Glomerular endothelial cell (primary cell): ENCODE results near the gene CFAP20. TPM values are rescaled to one million over a fixed set of nuclear protein-coding genes. Genes with fewer than 3 reads are reported as not detected.

Experiments
- DNase-seq: peaks from one replicate; pipeline ENCODE4 v3.0.0-alpha.2; 2011; ENCODE audit warnings: low read depth, low spot score; ENCODE audit errors: extremely low read depth
- total RNA-seq: library from RNA; depleted of rRNA; stranded (reverse); fragments of >200 nt; gene quantifications from 2 replicates; pipeline ENCODE4 v1.2.3, GENCODE V29; 2015

The CFAP20 gene
- total RNA-seq, 1 donor from 2014 or later = 71.5 TPM

DNA sequence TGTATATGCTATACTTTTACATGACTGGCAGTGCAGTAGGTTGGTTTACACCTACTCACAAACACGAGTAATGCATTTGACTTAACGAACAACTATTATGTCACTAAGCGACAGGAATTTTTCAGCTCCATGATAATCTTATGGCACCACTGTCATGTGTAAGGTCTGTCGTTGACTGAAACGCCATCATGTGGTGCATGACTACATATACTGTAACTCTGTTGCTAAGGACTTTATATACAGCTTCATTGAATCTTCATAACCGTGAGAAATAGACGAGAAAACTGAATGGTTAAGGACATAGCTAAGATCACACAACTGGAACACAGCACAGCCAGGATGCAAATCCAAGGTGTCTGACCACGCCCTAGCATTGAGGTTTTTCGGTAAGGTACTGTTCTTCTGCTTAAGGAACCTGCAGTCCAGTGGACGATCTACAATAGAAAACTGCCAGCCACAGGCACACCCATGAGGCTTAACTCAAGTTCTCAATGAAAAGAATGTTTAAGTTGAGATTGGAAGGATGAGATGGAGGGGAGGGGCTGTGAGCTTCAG, 3.3 kb downstream of the CFAP20 start:
- DNase-seq = no peak

DNA sequence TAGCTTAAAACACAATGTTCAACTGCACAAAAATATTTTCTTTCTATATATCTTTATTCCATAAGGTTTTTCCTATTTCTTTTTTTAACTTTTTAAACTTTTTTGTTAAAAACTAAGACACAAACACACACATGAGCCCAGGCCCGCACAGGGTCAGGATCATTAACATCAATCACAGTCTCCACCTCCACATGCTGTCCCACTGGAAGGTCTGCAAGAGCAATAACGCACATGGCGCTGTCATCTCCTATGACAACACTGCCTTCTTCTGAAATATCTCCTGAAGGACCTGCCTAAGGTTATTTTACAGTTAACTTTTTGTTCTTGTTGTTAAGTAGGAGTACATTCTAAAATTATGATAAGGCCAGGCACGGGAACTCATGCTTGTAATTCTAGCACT, 4.1 kb downstream of the CFAP20 start:
- no peak for DNase-seq

GRCh38 chr16:58124601-58124915, 4.6 kb downstream of the CFAP20 start:
- no peak for DNase-seq

DNA sequence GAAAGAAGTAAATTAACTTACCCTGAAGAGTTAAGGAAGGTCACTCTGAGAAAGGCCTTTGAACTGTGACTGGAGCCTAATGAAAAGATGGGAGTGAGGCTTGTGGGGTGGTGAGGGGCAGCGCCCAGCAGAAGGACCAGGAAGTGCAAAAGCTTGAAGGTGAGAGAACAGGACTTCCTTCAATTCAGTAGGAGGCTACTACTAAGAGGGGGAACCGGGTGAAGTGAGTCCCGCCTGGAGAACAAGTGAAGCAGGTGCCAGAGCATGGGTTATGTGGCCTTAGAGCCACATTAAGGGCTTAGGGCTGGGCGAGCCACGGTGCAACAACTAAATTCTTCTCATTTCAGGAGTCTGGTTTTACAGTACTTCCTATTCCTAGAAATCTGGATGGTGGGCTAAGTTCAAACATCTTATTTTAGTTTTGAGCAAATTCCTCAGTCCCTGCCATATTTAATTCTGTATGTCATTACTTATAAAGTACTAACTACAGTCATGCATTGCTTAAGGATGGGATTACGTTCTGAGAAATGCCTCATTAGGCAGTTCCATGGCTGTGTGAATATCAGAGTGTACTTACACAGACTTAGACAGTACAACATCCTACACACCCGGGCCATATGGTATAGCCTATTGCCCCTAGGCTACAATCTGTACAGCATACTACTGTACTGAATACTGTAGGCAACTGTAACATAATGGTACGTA, 5.1 kb downstream of the CFAP20 start:
- no peak for DNase-seq

- DNase-seq = no peak
Observed at GRCh38 chr16:58121132-58121531, 8.0 kb downstream of the CFAP20 start.

DNA sequence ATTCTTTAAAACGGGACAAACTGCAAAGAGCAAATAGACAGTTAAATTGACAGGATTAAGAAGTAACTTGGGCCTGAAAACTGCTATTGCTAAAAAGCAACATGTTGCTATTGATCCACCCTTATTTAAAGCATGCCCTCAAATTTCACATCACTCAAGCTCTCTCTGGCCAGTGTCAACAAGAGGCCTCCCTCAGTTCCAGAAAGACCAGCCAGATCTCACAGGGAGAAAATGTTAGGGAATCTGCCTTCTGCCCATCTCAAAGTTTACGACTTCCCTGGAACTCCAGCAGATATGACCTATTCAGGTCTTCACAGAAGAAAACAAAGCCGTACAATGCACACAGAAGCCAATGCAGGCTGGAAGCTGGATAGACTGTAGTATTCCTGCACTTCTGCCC, 8.9 kb downstream of the CFAP20 start:
- no peak for DNase-seq

GRCh38 chr16:58119509-58119845, 9.7 kb downstream of the CFAP20 start:
- no peak for DNase-seq

DNA sequence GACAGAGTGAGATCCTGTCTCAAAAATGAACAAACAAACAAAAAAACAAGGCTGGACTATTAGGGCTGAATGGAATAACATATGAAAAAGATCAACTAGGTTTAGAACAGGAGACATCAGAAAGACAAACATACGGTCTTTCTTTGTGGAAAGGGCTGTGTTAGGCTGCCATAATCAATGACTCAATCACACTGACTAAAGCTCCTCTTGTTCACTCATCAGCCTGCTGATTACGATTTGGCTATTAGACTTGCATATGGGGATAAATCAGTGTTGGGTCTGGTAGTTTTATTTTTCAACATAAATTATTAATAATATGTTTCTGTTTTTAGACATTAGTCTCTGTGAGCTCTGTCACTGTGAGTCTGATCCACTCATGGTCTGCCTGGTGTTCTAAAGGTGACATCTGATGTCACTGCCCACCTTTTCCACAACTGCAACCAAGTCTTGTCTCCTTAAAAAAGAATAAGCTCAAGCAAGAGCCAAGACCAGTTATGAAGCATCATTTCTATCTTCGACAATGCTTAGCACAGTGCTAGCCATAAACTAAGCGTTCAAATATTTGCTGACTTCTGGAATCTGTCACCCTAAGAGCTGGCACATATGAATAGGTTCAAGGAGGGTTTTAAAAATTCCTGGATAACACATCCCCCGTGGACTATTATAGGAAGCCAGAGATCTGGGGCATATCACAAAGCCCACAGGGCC, 10.2 kb downstream of the CFAP20 start:
- no peak for DNase-seq

- DNase-seq = no peak
Observed at GRCh38 chr16:58116529-58116928, 12.7 kb downstream of the CFAP20 start.

GRCh38 chr16:58116081-58116480, 13.1 kb downstream of the CFAP20 start:
- DNase-seq = no peak

DNA sequence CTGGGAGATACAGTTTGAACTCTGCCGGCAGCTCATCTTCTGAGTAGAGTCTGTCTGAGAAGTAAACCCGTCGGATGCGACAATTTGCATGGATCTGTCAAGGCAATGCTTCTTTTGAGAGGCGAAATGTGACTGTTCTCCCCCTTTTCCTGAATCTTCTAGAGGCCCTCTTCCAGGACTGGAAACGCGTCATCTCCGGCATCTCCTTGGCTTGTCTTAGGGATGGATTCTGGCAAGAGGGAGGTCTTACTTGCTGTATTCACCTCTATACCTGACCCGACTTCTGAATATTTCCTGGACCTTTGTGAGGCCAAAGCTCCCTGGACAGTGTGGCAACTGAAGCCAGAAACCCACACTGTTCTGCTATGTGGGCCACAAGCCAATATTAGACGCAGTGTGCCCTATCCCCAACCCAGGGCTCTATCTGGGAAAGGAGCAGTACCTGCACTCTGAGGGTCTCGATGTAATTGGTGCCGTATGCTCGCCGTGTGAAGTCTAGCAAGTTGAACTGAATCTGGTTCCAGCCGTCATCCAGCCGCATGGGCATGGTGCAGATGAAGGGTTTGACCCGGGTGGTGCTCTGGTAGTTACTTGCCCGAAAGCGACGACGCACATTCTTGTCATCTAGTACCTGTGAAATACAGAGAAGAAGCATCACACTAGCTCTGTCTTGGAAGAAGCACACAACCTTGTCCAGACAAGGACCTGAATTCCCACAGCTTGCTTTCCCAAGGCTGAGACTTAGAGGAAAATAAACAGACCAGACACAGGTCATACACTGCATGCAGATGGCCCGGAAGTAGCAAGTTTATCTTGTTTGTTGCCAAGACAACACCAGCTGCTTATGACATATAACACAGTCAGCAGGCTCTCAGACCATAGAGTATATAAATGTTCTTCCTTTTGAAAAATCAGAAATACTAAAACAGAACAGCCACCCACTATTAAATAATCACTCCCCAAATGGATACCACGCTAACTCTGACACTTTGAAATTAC, 14.1 kb downstream of the CFAP20 start:
- no peak for DNase-seq

DNA sequence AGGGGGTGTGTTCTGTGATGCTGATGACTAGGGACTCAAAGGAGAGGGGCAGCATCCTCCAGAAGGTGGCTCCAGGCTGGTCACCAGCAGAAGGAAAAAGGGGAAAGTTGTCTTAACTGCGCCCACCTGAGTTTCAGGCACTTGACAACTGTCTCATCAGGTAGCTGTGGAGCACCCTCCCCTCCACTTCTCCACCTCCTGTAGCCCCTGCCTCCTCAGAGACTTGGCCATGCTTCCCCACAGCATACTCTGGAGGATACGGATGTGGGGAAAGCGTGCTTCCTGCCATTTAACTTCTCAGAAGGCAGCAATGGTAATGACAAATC, 17.9 kb downstream of the CFAP20 start:
- DNase-seq = no peak

- no peak for DNase-seq
Observed at GRCh38 chr16:58110571-58111301, 18.4 kb downstream of the CFAP20 start.

GRCh38 chr16:58109881-58110280, 19.3 kb downstream of the CFAP20 start:
- no peak for DNase-seq

DNA sequence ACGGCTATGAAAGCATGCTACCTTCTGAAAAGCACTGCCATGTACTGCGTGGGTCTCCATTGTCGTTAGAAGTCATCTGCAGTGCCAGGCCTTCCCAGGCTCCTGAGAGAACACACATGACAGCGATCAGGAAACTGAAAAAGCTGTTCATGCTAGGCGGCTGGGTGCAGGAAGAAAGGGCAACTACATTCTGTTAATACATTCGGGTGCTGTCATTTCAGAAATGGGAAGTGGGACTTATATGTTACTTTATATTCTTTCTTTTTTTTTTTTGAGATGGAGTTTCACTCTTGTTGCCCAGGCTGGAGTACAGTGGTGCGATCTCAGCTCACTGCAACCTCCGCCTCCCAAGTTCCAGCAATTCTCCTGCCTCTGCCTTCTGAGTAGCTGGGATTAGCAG, 19.9 kb downstream of the CFAP20 start:
- DNase-seq = no peak

DNA sequence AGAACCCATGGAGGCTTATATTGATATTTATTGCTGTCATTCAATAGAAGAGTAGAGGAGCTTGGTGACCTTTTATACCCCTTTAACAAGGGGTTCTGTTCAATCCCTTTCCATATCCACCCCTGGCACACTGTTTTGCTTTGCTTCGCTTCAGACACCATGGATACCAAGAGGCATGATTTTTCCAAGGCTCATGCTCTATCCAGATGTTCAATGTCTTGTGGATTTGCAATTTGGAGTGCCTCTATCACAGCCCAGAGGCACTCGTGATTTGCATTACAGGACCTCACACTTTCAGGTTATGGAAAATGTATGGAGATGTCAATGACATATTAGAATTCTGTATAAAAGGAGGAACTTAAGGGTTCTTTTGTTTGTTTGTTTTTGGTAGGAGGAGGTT, 21.5 kb downstream of the CFAP20 start:
- no peak for DNase-seq

DNA sequence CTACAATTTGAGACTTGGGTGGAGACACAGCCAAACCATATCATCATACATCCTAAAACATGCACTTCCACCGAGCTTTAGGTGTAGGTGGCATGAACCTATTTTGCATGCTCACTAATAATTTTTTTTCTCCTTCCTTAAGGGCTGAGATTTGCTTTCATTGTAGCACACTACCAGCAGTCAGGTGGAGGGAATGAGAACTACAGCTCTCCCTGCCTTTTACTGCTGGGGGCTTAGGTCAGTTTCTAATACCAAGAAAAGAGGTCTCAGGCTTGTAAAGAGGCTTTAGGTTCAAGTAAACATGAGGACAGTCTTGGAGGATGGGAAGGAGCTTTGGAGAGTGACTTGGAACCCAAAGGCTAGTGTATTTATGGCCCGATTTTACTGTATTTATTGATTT, 22.0 kb downstream of the CFAP20 start:
- DNase-seq = no peak

DNA sequence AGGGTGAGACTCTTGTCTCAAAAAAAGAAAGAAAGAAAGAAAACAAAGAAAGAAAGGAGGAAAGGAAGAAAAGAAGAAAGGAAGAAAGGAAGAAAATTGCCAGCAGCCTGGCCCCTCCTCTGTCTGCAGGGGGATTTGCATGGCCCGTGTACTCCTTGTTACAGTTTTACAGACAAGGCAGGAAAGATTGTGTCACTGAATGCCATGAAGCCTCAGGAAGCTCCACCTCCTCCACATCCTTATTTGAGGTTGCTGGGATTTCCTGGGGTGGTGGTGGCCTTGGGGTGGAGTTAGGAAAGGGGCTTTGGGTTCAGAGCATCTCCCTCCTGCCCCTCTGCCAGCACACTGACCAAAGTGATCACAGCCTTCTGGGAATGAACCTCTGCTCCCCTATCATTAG, 23.6 kb downstream of the CFAP20 start:
- no peak for DNase-seq

DNA sequence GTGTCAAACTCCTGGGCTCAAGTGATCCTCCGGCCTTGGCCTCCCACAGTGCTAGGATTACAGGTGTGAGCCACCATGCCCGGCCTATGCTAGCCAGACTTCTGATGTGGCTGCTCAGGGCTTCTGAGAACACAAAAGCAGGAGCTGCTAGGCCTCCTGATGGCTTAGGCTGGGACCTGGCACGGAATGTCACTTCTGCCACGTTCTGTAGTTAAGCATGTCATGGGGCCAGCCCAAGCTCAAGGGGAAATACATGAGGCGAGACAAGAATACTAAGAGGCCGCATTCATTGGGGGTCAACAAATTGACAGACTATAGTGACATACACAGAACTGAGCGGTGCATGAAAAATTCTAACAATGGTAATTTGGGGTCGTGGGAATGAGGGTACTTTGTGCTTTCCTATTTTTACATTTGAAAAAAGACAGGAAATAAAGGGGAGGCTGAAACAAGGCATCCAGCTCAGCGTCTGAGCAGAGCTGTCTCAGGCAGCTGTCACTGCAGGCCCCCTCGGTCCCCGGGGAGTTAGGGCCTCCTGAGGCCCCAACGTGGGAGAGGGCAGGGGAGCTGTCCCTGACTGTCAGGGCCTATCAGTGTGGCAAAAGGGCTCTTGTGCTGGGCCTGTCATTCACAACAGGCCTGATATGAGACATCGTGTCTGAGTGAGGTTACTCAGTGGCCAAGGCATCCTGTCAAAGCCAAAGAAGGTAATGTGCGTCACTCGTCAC, 26.4 kb downstream of the CFAP20 start:
- DNase-seq = no peak

GRCh38 chr16:58099956-58100300, 29.3 kb downstream of the CFAP20 start:
- DNase-seq = no peak
